Measurements from ENCODE around the gene PSTPIP2.
"Not testable (repeated sequence)": the region's sequence is repeated elsewhere in the genome, so short reads cannot be mapped to it uniquely, and the experiment has no call there.

PSTPIP2 gene

DNA sequence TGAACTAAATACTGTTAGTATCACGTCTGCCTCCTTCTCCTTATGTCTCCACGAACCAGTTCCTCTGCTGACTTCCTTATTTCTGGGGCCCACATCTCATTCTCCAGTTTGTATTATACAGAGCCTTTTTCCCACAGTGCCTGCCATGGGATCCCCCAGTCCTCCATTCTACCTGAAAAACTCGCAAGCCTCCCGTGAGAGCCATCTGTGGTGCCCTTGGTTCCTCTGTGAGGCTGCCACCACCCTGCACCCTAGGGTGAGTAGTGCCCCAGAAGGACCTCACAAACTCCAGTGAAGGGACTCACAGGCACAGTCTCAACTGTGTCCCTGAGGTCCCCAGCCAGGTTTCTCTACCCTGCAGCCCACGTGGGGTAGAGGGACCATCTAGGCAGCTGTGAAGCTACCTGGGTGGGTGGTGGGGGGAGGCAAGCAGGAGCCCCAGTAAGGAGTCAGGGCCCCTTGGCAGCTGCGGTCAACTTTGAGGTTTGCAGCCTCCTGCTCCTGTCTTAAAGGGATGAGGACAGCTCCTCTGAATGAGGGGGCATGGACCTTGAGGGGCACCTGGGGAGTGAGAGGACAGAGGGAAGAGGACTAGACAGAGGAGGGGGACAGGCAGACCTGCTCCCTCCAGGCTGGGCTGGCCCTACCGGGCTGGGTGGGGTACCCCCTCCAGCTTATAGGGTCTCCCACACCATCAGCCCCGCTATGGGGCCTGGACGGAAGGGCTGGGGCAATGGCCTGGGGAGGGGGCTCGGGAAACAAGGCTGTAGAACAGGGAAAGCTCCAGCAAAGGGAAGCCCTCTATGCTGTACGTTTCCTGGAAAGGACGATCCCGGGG, 1.0 kb downstream of the PSTPIP2 start:
- peak in 1 of 56 donors; percentile 4 for DNase-seq

DNA sequence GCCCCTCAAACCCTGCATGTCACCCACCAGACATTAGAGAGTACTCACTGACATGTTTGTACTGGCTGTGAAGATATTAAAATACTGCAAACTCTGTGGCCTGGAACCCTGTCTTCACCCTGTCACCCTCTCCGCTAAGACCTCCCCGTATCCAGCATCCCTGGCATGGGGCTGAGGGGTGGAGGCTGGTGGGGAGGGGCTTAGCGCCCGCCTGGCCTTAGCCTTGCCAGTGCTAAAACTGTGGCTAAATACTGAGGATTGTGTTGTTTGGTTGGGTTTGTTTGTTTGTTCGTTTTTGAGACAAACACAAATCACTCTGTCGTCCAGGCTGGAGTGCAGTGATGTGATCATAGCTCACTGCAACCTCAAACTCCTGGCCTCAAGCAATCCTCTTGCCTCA, 1.8 kb downstream of the PSTPIP2 start:
- no peak for DNase-seq

DNA sequence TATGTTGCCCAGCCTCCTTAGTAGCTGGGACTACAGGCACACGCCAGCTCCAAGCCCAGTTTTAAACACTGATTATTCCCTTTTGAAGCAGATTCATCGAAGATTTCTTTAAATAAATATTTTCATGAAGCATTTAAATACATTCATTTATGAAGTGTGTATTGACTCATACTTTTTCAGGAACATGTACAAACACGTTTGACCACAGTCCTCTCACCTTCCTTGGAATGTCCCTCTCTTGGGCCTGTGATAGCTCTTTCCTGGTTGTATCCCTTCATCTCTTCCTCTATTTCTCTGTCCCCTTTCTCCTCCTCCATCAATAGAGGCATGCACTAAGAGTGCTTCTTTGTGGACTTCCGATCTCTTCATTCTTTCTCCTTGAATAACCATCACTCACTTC, 2.5 kb downstream of the PSTPIP2 start:
- DNase-seq = no peak

DNA sequence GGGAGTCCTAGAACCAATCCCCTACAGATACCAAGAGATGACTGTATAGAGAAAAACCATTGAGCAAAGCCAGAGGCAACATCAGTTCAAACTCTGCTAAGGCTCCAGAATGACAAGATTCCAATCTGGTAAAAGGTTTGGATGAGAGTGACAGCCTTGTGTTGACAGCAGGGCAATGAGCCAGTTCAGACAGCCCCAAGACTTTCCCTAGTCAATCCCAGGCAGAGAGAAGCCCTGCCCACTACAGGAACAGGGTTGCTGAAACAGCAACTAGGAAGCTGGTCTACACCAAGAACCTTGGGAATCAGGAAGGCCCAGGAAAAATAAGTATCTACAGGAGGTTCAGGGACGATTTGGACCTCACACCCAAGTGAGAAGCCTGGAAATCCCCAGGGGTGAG, 3.3 kb downstream of the PSTPIP2 start:
- no peak for DNase-seq

DNA sequence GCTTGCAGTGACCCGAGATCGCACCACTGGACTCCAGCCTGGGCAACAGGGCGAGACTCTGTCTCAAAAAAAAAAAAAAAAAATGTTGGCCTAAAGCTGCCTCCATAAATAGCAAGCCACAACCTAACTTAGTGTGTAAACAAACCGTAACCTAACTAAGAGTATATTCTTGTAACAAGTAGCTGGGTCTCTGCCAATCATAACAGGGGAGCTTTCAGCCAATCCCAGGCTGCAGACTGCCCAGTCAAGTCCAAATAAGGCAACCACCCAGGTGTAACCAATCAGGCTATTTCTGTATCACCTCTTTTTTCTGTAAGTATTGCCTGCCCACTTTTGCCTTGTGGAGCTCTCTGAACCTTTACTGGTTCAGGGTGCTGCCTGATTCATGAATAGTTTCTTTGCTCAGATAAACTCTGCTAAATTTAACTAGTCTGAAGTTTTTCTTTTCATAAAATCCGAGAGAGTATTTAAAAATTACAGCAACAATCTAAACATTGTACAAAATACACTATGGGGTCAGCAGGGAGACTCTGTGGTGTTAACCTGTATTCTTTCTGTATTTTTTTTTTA, 4.5 kb downstream of the PSTPIP2 start:
- DNase-seq = no peak

DNA sequence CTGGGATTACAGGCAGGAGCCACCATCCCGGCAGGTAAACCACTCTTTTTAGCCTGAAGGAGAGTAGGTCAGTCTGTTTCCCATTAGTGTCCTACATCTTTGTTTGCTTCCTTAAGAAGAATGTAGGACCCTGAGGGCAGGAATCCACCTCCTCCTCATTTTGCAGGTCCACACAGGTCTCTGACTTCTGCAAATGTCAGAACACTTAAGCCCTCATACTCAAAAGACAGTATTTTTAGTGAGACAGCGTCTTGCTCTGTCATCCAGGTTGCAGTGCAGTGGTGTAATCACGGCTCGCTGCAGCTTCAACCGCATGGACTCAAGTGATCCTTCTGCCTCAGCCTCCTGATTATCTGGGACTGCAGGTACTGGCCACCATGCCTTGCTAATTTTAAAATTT, 9.3 kb downstream of the PSTPIP2 start:
- DNase-seq = no peak

DNA sequence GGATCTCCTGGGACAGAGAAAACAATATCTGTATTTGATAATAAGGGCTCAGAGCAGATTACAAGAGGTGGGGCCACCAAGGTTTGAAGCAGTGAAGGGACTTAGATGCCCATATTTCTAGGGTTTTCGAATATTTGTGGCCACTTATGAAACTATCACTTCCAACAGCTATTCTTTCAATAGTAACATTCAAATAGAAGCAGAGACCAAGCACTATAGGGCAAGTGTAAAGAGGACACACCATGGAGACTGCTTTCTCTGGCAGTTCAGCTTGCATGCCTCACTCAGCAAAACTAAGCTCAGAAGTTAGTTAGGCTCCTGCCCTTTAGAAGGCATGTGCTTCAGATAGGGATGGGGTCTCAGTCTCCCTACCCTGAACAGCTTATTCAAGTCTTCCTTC, 10.3 kb downstream of the PSTPIP2 start:
- no peak for DNase-seq

DNA sequence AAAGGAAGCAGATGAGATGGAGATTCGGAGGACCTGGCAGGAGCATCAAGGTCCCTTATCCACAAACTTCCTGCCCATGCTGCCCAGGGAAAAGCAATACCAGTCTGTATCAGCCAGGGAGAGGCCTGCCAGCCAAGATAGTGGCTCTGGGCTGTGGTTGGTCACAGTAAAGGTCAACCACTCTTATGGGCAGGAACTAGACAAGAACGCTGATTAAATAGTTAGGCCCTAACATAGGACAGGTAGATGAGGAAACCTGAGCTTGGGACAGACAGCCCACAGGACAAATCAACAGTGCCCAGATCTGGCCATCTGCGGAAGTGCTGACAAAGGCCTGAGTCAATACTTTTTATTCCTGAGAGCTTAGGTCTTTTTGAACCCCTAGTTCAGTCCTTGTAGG, 10.7 kb downstream of the PSTPIP2 start:
- DNase-seq = no peak

DNA sequence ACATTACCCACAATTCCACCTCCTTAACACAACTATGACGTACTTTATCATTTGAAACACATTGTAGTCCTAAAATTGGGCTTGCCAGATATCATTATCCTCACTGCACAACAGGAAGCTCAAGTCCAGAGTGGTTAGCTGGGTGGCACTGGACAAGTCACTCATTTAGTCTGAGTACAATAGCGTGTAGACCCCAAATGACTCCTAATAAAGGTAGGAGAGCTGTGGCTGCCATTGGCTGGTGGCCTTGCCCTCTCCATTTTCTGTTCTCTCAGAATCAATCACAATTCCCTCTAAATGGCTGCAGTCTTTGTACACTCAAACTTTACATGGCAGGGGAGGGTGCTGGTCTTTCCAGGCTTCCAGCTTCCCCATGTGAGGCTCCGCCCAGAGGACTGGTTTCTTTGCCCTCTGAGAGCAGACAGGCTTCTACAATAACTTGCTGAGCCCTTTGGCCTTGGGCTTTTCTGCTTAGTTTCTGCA, 11.7 kb downstream of the PSTPIP2 start:
- no peak for DNase-seq

DNA sequence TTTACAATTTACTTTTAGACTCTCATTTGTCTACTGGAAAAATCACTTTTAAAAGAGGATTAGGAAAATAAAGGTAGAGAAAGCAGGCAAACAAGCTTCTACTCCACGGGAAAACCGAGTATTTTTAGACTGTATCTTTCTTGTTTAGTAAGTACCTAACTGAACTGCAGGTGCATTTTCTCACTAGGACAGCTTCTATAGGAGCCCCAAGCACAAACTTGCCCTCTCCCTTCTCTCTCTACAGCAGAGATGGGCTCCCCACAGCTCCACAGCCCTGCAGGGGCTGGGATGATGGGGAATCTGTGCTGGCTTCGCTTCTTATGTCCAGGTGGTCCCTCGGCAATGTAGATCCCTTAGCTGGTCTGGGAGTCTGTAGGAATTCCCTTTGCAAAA, 16.2 kb downstream of the PSTPIP2 start:
- DNase-seq = no peak

DNA sequence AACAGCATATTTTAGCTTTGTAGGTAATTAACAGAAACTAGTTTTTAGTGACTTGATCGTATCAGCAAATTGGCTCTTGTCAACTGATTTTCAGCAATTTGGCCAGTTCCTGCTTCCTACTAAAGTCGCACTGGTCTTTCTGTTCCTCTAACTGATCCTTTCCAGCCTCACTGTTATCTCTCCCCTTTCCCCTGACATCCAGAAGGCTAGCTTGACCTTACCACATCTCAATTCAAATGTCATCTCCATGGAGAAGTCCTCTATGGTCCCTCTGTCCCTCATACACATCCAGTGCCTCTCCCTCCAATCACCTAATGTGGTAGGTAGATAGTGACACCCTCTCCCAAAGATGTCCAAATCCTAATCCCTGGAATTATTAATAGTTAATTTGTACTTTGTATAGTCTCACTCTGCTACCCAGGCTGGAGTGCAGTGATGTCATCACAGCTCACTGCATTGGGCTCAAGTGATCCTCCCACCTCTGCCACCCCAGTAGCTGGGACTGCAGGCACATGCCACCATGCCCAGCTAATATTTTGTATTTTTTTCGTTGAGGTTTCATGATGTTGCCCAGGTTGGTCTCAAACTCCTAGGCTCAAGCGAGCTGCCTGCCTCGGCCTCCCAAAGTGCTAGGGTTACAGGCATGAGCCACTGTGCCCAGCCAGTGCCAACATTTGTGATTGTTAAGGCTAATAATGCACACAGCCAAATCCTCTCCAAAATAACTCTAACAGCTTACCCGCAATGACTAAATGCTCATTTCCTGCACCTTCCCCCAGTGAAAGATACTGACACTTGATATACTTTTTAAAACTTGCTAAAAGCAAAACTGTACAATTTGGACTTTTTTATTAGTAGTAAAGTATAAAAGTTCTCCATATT, 16.9 kb downstream of the PSTPIP2 start:
- no peak for DNase-seq

DNA sequence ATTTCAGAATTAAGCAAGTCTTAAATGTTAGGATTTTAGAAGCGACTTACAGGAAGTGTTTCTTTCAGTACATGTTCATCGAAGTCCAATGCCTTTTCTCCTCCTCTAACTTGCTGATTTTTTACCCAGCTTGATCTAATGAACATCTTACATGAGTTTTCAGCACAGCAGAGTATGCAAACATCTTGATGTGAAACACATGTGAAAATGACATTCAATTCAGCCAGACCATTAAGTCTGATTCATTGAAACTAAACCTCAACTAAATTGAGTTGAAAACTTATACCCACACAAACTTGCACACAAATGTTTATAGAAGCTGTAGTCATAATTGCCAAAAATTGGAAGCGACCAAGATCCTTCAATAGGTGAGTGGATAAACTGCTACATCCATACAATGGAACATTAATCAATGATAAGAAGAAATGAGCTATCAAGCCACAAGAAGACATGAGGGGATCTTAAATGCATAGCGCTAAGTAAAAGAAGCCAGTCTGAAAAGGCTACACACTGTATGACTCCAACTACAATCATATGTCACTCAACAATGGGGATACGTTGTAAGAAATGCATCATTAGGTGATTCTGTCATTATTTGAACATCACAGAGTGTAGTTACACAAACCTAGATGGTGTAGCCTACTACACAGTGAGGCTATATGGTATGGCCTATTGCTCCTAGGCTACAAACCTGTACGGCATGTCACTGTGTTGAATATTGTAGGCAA, 18.5 kb downstream of the PSTPIP2 start:
- no peak for DNase-seq

DNA sequence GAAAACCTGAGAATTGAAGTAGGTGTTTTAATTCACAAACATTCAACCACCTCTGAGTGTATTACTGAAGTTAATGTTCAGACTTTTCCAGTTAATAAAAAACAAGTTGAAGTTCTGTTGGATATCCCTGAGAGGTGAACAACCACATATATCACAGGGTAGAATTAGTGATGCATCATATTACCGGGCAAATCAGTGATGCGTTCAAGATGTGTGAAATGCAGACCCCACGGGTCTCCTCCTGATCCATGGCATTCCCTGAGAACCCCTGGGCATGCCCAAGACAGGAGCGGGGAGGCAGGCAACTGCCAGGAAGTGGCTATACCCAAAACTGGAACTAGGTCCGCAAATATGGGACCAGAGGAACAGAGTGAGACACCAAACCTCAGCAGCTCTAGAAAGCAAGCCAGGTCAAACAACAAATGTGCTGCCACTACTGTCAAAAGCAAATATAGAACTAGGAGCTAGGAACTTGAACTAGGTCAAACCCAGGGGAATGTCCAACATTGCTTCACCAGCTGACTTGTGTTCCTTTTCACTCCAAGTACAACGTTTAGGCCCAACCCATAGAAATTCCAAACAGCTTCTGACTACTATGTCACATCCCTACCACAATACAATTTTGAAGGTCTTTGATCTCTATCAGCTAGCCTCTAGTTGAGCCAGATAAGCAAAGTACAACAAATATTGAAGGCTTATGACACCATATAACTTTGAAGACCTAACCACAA, 20.2 kb downstream of the PSTPIP2 start:
- DNase-seq = no peak

DNA sequence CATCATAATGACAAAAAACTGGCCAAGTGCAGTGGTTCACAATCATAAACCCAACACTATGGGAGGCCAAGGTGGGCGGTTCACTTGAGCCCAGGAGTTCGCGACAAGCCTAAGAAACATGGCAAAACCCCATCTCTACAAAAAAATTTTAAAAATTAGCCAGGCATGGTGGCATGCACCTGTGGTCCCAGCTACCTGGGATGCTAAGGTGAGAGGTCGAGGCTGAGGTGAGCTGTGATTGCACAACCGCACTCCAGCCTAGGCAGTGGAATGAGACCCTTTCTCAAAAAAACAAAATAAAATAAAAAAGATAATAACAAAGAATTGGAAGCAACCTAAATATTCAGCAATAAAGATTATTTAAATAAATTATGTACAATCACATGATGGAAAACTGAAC, 21.8 kb downstream of the PSTPIP2 start:
- no peak for DNase-seq

DNA sequence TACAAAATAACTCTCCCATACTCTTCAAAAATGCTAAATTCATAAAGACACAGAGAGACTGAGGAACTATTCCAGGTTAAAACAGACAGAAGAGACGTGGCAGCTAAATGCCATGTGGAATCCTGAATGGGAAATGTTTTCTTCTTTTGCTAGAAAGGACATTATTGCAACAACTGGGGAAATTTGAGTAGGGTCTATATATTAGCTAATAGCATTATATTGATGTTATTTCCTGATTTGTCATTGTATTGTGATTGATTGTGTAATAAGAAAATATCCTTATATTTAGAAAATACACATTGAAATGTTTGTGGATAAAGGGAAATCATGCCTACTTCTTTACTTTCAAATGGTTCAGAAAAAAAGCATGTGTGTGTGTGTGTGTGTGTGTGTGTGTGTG, 23.4 kb downstream of the PSTPIP2 start:
- no peak for DNase-seq

DNA sequence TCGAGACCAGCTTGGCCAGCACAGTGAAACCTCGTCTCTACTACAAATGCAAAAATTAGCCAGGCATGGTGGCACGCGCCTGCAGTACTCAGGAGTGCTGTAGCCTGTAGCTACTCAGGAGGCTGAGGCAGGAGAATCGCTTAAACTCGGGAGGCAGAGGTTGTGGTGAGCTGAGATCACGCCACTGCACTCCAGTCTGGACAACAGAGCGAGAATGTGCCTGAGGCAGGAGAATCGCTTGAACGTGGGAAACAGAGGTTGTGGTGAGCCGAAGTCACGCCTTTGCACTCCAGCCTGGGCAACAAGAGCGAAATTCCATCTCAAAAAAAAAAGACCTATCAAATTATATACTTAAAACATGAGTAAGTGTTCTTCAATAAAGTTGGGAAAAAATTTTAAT, 24.7 kb downstream of the PSTPIP2 start:
- DNase-seq = not testable (repeated sequence)

DNA sequence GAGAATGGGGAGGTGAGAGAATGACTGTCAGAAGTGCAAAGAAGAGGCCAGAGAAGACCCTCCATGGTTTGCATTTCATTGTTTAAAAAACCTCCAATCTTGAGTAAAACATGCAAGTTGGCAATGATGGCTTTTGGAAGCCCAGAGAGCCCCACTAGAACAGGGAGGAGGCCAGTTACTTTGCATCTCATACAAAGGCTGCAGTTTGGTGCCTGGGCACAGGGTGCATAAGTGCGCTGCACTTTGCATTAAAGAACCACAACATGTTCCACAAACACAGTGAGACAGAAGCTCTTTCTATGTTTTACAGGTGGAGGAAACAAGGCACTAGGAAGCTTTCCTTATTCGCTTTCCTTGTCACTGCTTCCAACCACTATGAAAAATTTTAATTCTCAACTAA, 25.4 kb downstream of the PSTPIP2 start:
- no peak for DNase-seq

DNA sequence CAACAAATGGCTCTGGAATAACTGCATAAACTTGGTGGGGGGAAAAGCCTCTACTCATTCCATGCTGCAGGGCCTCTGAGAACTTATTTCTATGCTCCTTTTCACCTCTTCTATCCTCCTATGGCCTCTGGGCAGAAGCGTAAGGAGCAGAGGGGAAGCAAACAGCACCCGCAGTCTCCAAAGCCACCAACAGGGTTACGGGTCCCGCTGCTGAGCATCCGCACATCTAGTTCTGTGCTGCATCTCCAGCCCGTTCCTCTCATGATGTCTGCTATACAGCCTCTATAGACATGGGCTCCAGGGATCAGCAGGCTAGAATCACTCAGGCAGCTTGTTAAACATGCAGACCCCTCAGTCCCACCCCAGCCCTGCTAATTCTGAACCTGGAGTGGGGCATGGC, 25.9 kb downstream of the PSTPIP2 start:
- no peak for DNase-seq

DNA sequence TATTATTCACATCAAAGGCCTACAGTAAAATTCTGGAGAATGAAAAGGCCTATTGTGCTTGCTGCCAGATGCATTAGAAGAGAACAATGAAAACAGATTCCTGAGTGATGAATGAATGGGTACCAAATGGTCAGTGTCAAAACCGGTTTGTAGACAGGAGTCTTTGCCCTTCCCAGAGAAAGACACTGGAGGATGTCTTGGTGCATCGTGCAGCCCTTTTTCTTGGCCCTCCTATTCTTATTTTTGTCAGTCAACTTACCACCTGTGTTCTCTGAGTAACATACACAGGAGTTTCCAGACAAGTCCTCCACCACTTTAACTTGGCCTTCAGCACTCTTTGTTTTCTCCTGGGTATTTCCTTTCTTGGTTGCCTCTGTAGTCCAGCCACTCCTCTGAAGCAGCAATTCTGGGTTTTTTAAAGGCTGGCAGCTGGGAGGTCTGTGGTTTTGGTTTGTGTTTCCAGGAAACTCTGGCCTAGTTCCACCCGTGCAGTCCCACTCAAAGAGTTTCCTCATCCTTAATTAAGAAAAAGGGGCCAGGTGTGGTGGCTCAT, 29.4 kb downstream of the PSTPIP2 start:
- DNase-seq = no peak

DNA sequence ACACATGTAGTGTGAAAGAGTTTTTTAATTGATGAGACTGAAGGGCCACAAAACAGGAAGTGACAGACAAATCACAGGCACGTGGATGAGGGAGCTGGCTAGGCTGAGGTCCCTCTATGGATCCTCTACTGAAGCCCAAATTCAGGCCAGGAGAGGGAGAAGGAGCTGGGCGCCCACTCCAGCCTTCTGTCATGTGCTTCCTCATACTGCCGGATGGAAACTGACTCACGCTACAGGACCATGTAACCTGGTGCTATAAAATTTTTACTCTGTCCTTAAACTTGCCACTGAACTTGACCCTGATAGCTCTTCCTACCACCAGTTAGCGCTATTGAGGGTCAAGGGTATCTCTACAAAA, 31.3 kb downstream of the PSTPIP2 start:
- no peak for DNase-seq
